Dedifferentiated amniotic fluid mesenchymal stem cell (primary cell): ENCODE measurements around the gene DOP1A.
A peak's percentile ranks its signal among the peaks of the same experiment; 100 is the strongest.
"Not testable (repeated sequence)": the region's sequence is repeated elsewhere in the genome, so short reads cannot be mapped to it uniquely, and the experiment has no call there.

Experiments used
- DNase-seq: peaks from one replicate; pipeline ENCODE4 v3.0.0-alpha.2; 2016; ENCODE audit errors: extremely low spot score

DOP1A gene

DNA sequence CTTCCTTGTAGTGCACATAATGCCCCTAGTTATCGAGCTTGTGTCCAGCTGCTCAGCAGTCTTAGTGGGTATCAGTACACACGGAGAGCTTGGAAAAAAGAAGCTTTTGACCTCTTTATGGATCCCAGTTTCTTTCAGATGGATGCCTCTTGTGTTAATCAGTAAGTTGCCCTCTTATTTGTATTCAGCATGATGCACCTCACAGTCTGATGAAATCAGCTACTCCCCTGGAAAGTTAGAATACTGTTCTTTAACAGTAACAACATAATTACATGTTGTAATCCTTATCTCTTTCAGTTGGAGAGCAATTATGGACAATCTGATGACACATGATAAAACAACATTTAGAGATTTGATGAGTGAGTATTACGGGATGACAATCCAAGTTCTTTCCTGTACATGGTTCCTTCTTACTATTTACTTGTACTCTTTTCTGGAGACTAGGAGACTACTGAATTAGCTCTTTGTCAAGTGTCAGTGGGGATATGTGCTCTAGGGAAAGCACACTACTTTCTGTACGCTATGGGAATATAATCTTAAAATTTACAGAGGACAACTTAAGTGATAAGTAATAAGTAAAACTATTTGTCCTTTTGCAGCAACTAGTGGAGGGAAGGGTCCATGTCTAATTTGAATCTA is 86.5 kb downstream of the DOP1A start:
- DNase-seq, result no peak

- DNase-seq, result no peak
These were observed 88.3 kb downstream of the DOP1A start for GRCh38 chr6:83155794-83156193.

DNA sequence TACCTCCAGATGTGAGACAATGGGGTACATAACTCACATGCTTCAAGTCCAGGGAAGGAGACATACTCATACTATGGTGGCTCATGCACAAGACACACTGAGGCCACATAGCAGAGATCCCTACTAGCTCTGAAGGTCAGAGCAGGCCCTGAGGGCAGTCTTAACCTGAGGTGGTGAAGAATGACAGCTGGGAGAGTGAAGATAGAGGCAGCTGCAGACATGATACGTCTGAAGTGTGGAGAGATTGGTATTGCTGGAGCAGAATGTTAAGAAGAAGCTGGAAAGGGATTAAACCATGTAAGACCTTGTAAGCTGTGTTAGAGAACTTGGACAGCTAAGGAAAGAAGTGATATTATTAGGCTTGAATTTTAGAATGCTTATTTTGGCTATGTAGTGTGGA is 92.7 kb downstream of the DOP1A start:
- DNase-seq, result no peak

- no peak for DNase-seq
These were observed 100.3 kb downstream of the DOP1A start for GRCh38 chr6:83167726-83168278.

- no peak for DNase-seq
These were observed 101.1 kb downstream of the DOP1A start for GRCh38 chr6:83168556-83168955.

DNA sequence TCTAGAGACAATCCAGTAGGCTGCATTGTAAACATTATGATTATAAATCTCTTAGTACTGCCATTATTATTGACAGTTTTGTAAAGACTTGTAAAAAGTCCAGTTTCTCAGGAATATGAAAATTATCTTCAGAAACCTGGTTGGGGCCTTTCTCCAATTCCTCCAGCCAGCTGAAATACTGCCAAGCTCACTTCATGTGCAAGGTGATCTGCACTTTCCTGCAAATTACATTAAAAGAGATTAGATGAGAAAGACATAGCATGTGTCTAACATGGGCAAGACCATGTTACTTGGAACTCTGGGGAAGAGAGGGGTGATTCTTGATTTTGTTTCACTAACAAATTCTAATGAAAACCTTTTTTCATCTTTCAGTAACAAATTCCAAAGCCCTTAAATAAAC is 101.6 kb downstream of the DOP1A start:
- no peak for DNase-seq

- DNase-seq, result no peak
These were observed 102.0 kb downstream of the DOP1A start for GRCh38 chr6:83169511-83169910.

DNA sequence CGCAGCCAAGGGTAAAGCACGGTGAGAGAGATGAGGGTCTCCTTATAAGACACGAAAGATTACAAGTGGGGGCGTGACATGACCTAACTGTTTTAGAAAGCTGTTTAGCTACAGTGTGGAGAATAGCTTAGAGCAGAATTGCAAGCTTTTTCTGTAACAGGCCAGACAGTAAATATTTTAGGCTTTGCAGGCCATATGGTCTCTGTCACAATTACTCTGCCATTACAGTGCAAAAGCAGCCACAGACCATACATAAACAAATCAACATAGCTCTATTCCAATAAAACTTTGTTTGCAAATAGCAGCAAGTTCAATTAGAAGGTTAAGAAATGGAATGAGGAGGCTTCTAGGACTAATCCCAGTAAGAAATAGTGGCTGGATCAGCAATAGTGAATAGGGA is 108.8 kb downstream of the DOP1A start:
- peak; percentile 24 for DNase-seq

GRCh38 chr6:83180426-83180950 is 113.0 kb downstream of the DOP1A start:
- DNase-seq, result no peak

DNA sequence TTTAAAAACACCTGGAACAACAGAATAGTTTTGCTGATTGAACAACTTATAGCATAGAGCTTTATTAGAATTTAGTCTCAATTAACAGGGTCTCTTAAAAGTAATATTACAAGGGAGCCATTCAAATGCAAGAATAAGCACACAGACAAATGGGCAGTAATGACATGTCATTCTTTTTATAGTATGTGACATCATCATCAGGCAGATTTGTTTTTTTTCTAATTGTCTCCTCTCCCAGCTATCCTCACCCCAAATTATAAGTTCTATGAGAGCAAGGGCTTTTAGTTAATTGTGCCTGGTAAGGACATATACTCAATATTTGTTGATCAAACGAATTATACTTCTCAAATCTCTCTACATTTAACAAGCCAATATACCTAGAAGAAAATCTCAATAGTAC is 114.6 kb downstream of the DOP1A start:
- DNase-seq, result no peak

GRCh38 chr6:83183082-83183828 is 115.8 kb downstream of the DOP1A start:
- DNase-seq, result peak; percentile 48

- no peak for DNase-seq
These were observed 117.6 kb downstream of the DOP1A start for GRCh38 chr6:83185096-83185495.

- no peak for DNase-seq
These were observed 121.0 kb downstream of the DOP1A start for GRCh38 chr6:83188501-83188900.

DNA sequence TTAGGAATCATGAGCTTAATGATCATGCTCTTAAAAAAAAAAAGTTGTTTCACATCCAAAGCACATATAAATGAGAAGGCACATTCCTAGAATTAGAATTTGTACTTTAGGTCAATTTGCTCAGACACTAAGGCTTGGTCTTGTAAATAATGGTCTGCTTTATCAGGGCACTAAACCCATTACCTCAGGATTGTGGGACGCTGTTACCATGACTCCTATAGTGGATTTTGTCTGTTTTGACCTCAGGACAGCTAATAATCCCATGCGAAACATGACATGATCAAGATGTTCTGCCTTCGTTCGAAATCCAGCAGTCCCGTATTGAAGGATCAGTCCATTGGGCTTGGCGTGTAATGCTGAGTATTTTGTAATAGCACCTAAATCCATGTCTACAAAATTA is 123.2 kb downstream of the DOP1A start:
- DNase-seq, result no peak

- DNase-seq, result not testable (repeated sequence)
These were observed 124.5 kb downstream of the DOP1A start for GRCh38 chr6:83191974-83192373.

DNA sequence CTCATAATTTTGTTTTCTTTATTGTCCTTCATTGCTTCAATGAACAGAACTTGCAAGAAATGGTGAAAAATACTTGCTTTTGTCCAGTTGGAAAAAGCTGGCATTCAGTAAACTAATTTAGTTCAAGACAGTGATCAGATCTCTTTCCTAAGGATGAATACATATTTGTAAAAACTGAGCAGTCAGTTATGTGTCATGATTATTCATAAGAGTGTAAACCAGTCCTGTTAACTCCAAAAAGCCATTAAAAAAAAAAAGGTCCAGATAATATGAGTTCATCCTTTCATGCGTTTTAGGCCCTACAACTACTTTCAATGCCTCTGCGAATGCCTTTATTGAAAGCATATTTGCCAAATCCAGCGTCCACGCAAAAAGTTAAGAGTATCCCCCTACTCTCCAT is 125.0 kb downstream of the DOP1A start:
- peak; percentile 33 for DNase-seq

- DNase-seq, result peak; percentile 75
These were observed 125.6 kb downstream of the DOP1A start, which contains the start of the genes PGM3 and RWDD2A for GRCh38 chr6:83192871-83193746. Gene PGM3 (minus strand): TSS chr6:83193265. CDS start chr6:83191012, 2,253 bp downstream. Gene RWDD2A (plus strand): TSS chr6:83193357. CDS start chr6:83194452, 1,095 bp downstream.

GRCh38 chr6:83193747-83194566 is 126.5 kb downstream of the DOP1A start:
- DNase-seq, result no peak

GRCh38 chr6:83198486-83199172 is 131.2 kb downstream of the DOP1A start:
- DNase-seq, result peak; percentile 36

DNA sequence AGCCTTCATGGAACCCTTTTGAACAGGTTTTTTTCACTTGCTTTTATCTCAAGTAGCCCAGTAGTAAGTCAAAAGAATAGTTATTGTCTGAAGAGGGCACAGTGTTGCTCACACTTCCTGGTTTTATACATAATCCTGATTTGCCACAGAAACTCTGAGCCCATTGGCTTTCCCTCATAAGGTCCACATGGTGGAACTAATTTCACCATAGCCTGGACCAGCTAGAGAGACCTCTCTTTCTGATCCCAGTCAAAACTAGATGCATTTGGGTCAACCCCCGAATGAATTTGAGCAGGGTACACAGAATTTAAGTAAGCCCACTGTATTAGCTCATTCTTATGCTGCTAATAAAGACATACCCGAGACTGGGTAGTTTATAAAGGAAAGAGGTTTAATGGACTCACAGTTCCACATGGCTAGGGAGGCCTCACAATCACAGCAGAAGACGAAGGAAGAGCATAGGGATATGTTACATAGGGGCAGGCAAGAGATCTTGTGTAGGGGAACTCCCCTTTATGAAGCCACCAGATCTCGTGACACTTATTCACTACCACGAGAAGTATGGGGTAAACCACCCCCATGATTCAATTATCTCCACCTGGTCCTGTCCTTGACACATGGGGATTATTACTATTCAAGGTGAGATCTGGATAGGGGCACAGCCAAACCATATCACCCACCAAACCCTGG is 131.8 kb downstream of the DOP1A start:
- DNase-seq, result no peak
